ENCODE results near the gene ZNF598.
"Not testable (repeated sequence)": the region's sequence is repeated elsewhere in the genome, so short reads cannot be mapped to it uniquely, and the experiment has no call there.

Gene ZNF598

DNA sequence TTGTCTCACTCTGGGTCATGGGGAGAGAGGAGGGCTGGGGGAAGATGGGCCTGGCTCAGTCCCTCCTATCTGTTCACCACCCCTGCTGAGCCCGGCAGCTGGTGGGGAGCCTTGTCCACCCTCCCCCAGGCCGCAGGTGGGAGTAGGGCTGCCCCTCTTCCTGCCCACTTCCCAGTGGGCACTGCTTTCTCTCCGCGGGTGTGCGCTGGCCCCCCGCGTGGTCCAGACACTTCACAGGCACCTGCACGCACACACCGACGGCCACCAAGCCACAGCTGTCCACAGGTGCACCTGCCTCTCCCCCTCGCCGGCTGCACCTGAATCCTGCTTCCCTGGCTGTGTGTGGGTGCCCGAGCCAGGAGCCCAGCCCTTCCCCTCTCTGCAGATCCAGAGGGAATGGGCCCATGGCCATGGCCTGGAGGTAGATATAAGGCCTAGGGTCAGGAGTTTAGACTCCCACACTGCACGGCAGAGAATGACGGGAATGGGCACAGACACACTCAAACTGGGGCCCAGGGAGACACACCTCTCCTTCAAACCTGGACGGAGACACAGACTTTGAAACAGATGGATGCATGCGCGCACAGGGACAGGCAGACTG is 19.1 kb upstream of the ZNF598 start:
- DNase-seq (ENCODE audit: extremely low spot score, insufficient read length, low read depth) (no peak), FAIRE-seq (no peak)

DNA sequence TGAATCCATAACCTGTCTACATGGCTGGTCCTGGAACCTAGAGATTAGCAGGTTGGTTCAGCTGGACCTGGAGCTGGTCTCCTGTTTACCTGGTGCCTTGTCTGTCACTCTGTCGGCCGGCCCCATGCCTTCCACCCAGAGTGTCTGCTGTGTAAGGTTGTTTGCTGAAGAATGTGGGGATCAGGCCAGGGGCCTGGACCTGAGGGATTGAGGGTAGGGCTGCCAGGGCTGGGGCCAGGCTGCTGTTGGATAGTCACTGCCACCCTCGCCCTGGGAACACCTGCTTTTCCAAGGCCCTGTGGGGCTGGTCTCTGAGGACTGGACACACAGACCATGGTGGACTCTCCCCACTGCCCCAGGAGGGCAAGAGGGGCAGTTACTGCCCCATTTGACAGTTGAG is 18.5 kb upstream of the ZNF598 start:
- no peak for FAIRE-seq
- no peak for DNase-seq (ENCODE audit: extremely low spot score, insufficient read length, low read depth)

DNA sequence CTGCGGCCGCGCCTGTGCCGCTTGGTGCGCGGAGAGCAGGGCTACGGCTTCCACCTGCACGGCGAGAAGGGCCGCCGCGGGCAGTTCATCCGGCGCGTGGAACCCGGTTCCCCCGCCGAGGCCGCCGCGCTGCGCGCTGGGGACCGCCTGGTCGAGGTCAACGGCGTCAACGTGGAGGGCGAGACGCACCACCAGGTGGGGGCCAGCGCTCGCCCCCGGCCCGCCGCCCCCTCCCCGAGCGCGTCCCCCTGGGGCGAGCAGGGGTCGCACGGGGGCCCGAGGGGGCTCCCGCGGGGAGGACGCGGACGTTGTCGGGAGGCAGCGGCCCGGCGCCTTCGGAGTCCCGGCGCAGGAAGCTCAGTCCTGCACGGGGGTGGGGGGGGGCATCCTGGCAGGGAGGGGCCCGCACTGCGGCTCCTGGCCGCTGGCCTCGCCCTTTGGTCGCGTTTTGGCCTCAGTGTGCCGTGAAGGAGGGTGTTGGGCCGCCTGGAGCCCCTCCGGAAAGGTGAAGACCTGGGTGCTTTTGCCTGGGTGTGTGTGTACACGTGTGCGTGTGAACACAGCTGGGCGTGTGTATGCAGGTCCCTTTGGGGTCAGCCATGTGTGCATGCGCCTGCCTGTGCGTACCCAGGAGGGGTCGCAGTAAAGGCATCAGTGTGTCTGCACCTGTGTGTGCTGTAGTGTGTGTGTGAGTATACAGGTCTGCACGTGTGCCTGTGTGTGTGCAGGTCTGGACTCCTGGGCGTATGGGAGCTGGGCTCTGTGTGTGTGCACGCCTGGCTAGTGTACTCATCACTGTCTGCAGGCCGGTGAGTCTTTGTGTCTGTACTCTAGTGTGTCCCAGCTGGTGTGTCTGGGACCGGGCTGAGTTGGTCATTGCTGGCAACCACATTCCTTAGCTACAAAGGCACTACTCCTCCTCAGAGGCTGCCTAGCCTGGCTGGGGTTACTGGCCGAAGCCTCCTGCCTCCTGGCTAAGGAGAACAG is 17.7 kb upstream of the ZNF598 start:
- DNase-seq (ENCODE audit: extremely low spot score, insufficient read length, low read depth) (no peak), FAIRE-seq (no peak)

DNA sequence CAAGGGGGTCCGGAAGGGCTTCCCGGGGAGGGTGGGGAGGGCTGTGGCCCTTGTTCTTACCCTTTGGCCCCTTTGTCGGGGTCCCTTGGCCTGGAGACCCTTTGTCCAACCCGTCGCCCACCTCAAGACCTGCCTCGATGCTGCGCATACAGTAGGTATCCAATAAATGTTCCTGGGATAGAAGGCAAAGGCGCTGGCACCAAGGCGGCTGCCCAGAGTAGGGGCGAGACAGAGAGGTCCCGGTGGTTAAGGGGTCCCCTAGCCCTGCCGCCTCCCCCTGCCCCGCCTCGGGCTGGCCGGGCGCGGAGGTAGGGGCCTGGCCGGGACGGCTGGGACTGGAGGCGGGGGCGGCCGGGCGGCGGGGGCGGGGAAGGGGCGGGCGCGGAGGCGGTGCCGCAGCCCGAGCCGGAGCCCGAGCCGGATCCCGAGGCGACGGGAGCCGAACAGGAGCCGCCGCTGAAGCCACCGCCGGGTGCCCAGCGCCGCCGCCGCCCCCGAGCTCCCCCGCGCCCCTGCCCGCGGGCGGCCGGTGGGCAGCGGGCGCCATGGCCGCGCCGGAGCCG is 16.9 kb upstream of the ZNF598 start, which contains the start of gene NHERF2:
Gene NHERF2, plus strand, starts transcription at position 442 of the 563 bp plus-strand sequence. Its CDS starts 104 bp downstream, at position 546.
- DNase-seq (ENCODE audit: extremely low spot score, insufficient read length, low read depth), result no peak
- no peak for FAIRE-seq

- no peak for FAIRE-seq
These were observed 16.3 kb upstream of the ZNF598 start for GRCh38 chr16:2025878-2026460.

DNA sequence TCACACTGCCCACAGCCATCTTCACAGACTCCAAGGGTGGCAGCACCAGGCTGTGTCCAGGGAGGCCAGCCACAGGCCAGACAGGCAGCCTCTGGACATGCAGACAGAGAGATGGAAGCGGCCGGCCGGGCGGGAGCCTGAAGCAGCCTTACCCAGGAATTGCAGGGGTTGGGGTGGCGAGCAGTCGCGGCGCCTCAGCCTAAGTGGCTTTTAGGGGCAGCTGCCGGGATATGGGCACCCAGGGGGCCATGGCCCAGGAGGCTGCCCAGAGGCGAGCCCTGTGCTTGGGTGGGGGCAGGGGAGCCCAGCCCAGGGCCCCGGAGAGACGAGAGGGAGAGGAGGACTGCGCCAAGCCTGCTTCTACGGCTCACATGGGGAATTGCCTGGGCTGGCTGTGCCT is 15.6 kb upstream of the ZNF598 start:
- DNase-seq (ENCODE audit: extremely low spot score, insufficient read length, low read depth) (no peak), FAIRE-seq (no peak)

More at GRCh38 chr16:2025878-2026460, 16.3 kb upstream of the ZNF598 start:
- DNase-seq (ENCODE audit: extremely low spot score, insufficient read length, low read depth), result no peak

GRCh38 chr16:2024032-2024420 is 14.4 kb upstream of the ZNF598 start:
- FAIRE-seq (no peak), DNase-seq (ENCODE audit: extremely low spot score, insufficient read length, low read depth) (no peak)

GRCh38 chr16:2023092-2024031 is 13.7 kb upstream of the ZNF598 start:
- peak; percentile 95 for FAIRE-seq
- DNase-seq (ENCODE audit: extremely low spot score, insufficient read length, low read depth), result peak; percentile 97

GRCh38 chr16:2022723-2023091 is 13.1 kb upstream of the ZNF598 start:
- no peak for DNase-seq (ENCODE audit: extremely low spot score, insufficient read length, low read depth)
- FAIRE-seq, result no peak

- no peak for DNase-seq (ENCODE audit: extremely low spot score, insufficient read length, low read depth)
- FAIRE-seq, result no peak
These were observed 10.6 kb upstream of the ZNF598 start for GRCh38 chr16:2019921-2020831.

- DNase-seq (ENCODE audit: extremely low spot score, insufficient read length, low read depth) (no peak), FAIRE-seq (no peak)
These were observed 9.9 kb upstream of the ZNF598 start, which contains the start of gene NPW for GRCh38 chr16:2019518-2019920. Gene NPW (plus strand): TSS chr16:2019785.

DNA sequence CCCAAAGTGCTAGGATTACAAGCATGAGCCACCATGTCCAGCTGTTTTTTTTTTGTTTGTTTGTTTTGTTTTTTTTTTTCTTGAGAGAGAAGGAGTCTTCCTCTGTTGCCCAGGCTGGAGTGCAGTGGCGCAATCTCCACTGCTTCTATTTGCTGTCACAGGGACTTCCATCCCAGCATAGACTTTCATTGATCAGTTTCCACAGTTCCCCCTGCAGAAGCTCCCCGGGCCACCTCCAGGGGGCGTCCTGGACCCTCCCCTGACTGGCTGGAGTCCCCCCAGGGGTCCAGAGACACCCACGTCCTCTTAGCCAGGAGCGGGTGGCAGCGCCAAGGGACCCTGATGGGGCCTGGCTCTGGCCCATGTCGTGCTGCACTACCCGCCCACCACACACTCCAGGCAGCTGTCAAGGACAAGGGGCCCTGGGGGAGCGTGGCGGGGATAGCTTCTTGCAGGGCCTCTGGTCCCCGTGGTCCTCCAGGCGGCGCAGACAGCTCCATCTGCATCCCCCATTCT is 6.8 kb upstream of the ZNF598 start:
- FAIRE-seq, result no peak
- DNase-seq (ENCODE audit: extremely low spot score, insufficient read length, low read depth), result no peak

DNA sequence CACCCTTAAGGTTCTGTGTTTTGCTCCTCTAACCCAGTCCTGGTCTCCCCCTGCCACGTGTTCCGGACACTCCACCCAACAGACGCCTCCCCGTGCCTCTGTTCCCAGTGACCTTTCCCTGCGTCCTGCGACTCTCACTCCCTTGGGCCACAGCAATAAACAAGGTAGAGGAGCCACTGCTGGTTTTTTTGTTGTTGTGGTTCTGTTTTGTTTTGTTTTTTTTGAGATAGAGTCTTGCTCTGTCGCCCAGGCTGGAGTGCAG is 6.3 kb upstream of the ZNF598 start:
- DNase-seq (ENCODE audit: extremely low spot score, insufficient read length, low read depth) (no peak), FAIRE-seq (no peak)

- FAIRE-seq (no peak), DNase-seq (ENCODE audit: extremely low spot score, insufficient read length, low read depth) (no peak)
These were observed 5.7 kb upstream of the ZNF598 start for GRCh38 chr16:2015117-2015946.

GRCh38 chr16:2013527-2013926 is 3.9 kb upstream of the ZNF598 start:
- no peak for FAIRE-seq

GRCh38 chr16:2011726-2012125 is 2.1 kb upstream of the ZNF598 start:
- not testable (repeated sequence) for FAIRE-seq

More at GRCh38 chr16:2013527-2013926, 3.9 kb upstream of the ZNF598 start:
- no peak for DNase-seq (ENCODE audit: extremely low spot score, insufficient read length, low read depth)

DNA sequence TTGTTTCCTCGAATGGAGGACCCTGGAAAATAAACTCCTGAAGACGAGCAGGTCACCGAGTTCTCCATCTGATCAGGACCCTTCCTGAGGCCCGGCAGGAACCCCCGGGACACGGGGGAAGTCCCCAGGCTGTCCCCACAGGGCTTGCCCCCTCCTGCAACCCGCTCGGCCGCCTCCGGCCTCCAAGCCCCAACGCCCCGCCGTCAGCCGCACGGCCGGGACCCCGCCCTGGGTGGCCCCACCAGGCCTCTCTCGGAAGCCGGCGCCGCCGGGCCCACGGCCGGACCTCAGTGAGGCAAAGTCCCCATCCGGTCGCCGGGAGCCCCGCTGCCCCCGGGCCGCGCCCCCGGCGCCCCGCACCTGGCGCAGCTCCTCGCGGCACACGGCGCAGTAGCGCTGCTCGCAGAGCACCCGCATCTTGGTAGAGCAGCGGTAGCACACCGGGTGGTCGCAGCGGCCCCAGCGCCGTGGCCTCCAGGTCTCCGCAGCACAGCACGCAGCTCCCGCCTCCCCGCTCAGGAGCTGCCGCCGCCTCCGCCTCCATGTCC is 383 bp downstream of the ZNF598 start:
- DNase-seq (ENCODE audit: extremely low spot score, insufficient read length, low read depth) (no peak), FAIRE-seq (no peak)

More at GRCh38 chr16:2011726-2012125, 2.1 kb upstream of the ZNF598 start:
- DNase-seq (ENCODE audit: extremely low spot score, insufficient read length, low read depth), result not testable (repeated sequence)
